Activated CD8-positive, alpha-beta memory T cell treated with anti-CD3 and anti-CD28 coated beads, Interleukin-2, amount 50 U/mL, for 48 hours (primary cell): ENCODE measurements around the gene CST9.
"Not testable (repeated sequence)": the region's sequence is repeated elsewhere in the genome, so short reads cannot be mapped to it uniquely, and the experiment has no call there.

Experiments used
- DNase-seq: peaks from one replicate; pipeline ENCODE4 v3.0.0-alpha.2; 2020

The CST9 gene

DNA sequence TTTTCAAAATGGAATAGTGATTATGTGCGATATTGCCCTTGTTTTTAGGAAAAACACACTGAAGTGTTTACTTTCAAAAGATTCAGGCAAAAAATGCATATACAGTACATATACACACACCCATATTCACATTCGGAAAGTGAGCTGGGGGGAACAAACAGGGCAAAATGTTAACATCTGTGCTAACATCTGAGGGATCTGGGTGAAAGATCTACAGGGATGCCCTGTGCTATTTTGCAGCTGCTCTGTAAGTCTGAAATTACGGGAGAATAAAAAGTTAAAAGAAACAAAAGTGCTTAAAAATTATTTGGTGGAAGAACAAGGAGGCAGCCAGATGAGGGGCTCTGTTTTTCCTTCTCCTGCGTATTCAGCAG is 31.2 kb upstream of the CST9 start:
- no peak for DNase-seq

DNA sequence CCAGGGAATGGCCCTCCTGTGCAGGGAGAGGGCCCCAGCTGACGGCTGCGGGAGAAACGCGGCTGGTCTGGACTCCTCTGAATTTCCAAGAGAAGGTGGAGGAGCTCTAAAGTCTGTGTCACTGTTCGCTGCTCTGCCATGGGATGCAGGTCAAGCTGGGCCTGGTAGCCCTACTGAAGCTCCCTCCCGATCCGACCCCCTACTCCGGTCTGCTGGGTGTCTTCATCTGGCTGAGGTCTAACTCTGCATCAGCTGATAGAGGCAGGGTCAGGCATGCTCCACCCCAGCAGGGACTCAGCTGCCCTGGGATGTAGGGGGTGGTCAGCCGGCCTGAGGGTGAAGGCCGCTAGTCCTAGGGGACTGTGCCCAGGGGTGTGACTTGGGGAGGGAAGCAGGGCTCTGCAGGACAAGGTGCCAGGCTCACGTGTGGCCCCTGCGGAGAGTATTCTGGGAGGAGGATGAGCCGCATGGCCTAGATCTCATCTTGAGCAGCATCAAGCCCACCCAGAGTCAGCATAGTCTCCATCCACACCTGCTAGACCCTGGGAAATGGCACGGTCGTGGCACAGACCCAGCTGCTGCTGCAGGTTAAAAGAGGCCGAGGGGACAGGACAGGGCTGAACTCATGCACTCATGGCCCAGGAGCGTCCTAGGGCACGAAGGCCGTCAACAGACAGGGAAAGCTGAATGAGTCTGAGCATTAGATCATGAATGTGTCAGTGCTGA is 30.6 kb upstream of the CST9 start:
- DNase-seq: no peak

DNA sequence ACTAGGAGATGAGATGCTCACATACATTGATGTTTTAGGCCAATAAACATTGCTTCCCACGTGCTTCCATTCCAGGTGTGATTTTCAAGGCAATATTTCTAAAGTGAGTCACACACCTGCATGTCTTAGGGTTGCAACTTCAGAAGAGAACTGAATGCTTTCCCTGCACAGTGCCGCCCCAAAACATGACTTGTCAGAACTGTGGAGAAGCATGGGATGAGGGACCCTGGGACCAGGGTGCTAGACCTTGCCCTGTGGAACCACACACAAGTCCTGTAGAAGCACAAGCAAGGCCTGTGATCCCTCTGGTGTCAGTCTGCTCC is 30.0 kb upstream of the CST9 start:
- DNase-seq: not testable (repeated sequence)

DNA sequence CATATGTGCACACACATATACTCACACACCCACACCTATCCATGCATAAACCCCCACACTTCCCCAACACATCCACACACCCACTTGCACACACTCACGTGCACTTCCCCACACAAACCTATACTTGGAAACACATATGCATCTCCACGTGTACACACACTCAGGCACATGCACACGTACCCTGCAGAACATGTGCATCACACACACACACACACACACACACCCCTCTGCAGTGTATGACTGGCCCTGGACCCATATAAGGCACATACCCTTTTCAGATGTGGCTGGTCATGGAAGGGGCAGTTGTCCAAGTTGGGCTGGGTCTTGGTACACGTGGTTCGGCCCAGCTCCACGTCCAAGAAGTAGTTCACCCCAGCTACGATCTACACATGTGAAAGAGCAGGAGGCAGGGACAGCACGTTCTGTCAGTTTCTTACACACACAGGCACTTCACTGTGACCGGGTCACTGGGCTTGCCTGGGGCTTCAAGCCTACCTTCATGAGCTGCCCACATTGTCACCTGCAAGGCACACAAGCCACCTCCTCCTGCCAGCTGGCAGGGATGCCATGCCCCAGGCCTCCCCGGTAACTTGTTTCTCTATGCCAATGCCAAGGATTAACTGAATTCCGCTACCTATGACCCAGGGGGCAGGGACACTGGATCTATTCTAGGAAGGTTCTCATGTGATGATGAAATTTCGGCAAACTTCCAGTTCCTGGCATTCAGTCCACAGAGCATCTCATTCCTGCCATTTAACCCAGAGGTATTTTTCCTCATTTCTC is 29.5 kb upstream of the CST9 start:
- DNase-seq: no peak

DNA sequence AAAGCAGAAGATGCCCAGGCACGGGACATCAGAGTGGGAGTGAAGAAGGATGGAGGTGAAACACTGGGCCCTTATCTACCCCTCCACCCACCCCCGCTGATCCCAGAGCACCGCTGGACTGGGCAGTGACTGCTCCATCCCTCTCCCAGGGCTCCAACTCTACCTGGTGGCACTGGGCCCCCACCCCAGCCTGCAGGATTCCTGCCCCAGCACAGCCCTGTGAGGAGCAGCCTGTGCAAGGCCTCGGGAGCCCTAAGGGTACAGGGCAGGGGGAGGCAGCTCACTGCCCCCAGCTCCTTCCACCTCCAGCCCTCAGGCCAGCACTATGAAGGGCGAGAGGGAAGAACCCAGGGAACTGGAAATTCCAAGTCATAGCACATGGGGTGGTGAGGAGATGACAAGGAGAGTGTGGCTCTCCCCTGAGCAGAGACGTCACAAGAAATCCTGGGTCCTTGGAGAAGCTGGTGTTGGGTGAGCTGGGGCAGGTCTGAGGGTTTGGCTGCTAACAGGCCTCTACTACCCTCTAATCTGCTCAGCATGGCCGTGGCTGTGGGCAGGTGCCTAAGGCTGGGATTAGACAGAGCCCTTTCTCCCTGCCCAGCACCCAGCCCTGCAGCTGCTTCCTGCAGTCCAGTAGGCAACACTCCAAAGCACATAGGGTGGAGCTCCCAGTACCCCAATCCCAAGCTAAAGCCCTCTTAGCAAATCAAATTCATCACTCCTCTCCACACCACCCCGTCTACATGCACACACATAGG is 28.5 kb upstream of the CST9 start:
- DNase-seq: no peak

DNA sequence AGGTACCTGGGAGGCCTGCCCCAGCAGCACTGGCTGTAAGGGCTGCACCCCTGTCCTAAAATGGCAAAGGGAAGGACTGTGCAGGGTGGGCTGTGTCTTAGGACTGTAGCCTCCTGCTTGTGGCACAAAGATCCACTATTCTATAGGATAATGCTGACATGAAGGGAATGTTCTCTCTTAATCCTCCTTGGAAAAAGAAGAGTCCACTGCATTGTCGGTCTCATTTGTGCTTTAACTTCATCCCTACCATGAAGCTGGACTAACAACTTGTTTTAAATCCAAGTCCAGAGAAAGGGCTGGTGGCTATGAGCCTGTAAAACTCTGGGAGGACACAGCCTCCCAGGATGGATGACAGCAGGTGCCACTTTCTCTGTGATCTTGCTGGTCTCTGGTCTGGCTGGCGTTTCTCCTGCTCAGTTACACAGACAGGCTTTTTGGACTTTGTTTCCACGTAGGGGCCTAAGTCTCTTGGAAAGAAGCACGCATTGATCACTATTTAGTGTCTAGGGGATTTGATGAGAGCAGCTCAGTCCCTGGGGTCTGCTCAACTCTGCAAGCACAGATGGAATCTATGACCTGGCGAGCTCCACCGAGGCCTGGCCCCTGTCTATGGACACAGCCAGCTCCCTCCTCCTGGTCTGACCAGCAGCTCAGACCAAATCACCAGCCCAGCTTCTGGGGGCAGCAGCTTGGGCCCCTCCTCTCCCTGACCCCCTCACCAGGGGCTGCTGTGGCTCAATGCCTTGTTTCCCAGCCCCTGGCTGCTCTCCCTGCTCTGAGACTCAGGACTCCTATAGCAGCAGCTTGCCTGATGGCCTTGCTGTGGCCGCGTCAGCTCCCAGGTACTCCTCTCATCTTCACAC is 27.2 kb upstream of the CST9 start:
- DNase-seq: no peak

DNA sequence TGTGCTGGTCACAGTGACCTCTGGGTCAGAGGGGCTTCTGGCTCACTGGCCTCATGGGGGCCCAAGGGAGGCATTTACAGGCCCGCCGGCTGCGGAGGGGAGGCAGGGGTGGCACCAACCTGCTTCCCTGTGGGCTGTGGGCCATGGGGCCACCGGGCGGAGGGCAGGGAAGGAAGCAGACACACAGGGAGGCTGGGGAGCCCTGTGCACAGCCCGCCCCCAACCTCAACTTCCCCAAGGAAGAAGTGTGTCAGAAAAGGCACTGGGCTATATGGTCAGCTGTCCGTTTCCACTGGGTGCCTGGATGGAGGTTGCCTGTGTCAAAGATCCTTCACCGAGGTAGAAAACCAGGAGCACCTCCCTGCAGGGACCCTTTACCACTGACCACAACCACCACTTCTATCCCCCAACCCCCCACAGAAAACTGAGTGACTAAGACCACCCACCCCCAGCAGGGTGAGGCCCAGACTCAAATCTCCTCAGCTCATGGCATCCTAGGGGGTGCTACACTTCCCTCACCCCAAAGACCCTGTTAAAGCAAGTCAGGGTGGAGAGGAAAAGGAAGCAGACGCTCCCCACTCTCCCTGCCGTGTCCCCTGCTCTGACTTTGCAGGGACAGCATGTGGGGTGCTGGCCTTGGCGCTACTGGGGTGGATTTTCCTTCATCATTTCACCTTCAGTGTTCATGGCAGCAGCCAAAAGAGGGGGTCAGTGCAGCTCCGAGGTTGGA is 26.4 kb upstream of the CST9 start:
- DNase-seq: no peak

DNA sequence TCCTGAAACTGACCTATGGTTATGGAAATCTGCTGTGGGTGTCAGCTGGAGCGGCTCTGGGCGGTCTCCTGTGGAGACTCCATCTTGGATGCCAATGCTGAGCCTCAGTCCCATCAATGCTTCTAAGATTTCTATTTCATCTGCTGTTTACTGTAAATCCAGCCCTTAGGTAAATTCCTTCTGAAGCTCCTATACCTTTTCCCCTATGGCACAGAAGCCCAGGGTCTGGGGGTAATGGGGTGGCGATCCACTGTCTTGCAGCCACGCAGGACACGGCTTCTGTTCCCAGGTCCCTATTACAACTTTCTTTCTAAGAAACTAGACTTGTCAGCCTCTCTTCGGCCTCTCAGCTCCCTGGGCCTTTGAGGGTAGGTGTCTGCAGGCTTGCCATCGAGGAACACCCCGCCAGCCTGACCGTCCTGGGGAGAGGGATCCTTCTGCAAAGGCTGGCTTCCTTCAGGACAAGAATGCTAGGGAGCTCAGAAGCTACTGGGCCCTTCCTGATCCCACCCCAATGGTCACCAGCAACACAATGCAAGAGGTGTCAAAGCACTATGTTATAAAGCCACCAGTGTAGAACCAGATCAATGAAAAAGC is 25.6 kb upstream of the CST9 start:
- no peak for DNase-seq

DNA sequence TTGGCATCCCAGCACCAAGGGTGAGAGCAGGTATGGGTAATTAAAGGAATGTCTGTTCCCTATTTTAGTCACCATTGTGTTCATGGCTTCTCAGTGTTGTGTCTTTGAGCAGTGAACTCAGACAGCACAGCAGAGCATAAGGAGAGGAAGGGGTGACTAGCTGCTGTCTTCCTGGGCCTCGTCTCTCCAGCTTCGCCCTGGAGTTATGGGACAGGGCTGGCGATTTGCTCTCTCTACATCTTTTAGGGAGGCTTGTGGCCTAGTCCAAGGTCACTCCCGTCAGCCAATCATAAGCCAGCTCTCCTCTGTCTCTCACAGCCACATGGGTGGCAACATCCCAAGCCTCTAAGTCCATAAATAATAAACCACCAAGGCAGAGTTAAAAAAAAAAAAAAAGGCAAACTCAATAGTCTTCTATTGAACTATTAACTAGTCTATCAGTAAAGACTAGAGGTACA is 24.7 kb upstream of the CST9 start:
- DNase-seq: no peak

DNA sequence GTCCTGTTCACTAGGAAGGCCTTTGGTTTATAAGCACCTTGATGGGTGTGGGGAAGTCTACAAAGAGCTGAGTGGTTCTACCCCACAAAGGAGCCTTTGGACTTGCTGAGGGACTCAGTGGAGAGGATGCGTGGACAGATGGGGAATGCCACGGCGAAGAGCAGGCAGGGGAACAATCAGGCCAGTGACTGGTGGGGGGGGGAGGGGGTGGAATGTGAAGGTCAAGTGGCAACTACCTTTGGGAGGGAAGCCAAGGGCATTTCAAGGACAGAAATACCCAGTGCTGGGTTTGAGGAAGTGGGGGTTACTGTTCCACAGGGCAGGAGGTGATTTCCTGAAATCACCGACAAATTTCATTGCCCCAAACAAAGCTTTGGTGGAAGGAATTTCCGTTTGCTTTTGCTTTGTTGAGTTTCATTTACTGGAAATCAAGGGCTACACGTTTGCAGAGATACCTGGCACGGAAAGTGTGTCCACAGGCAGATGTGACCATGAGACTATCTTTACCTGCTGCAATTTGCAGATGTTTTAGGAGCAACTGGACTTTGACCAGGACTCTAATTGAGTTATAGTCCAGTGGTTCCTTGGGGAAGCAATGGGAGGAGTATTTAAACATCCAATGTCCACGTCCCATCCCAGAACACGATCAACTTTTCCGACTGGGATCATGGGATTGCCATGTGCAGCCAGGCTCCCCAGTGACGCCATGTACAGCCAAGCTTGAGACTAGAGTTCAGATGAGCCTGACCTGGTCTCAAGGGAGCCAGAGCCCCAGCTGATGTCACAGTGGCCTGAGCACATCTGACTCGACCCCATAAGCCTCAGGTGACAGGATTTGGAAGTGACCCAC is 24.1 kb upstream of the CST9 start:
- no peak for DNase-seq

DNA sequence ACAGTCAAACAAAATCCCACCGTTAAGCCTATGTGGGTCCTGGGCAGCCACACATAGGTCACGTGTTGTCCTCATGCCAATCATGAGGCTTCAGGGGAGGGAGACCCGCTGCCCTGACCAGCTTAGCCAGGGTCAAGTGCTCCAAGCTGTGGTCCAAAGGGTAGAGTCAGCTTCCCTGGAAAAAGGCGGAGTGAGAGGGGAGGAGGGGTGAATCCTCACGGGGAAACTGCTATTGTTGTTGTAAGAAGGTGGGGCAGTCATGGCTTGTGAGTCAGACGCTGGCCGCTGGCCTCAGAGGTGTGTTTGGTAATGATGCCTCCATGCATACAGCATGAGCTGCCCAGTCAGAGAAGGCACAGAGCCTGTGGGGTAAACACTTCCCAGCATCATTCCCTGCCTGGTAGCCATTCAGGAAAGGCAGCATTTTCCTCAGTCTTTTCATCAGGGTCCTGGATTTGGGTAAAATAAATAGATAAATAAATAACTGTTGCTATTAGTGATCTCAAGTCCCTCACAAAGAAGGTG is 23.4 kb upstream of the CST9 start:
- no peak for DNase-seq

DNA sequence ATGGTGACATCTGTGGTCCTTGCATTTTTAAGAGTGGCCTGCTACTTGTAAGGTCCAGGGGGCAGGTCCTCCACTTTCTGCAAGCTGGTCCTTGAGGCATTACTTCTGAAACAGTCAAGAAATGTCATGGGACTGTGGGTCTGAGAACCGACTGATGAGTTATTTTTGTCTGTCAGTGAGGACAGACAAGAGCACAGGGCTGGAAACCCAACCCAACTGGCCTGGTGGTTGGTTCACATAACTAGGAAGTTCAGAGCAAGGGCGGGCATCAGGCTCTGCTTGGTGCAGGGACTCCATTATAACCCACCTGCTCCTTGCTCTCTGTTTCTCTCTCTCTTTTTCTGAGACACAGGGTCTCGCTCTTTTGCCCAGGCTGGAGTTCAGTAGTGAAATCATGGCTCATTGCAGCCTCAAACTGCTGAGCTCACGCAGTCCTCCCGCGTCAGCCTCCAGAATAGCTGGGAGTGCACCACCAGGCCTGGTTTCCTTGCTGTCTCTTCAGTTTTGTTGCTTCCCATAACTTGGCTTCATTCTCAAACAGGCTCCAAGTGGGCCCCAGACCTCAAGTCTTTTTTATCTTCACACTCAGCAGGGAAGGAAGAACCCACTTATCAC is 22.8 kb upstream of the CST9 start:
- DNase-seq: no peak

DNA sequence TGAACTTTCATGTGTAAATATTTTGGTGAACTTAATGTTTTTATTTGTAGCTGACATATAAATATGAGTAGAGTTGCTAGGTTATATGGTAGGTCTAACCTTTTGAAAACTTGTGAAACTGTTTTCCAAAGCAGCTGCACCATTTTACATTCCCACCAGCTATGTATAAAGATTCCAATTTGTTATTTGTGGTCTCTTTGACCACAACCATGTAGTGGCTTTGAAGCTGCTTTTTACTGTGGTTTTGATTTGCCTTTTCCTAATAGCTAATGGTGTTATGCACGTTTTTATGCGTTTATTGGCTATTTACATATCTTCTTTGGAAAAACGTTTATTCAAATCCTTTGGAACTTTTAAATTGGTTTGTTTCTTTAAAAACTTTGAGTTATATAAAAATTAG is 21.8 kb upstream of the CST9 start:
- no peak for DNase-seq

DNA sequence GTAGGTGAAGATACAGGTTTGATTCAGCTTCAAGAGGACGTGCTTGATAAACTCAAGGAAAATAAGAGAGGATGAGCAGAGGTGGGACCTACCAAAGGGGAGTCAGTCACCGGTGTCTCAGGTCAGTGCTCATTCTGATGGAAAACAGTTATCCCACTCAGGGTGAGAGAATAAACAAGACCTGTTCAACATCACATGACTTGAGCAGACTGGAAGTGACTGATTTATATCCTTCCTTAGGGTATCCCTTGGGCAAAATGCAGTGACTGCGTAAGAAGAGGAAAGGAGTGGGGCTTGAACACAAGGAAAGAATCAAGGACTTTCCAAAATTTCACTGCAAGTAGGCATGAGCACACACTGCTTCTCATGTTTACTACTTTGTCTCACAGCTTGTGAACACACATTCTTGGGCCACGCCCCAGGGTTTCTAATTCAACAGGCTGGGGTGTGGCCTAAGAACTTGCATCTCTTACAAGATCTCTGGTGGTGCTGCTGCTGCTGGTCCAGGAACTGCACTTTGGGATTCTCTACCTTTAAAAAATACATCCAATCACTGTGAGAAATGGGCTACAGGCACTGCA is 20.4 kb upstream of the CST9 start:
- DNase-seq: no peak

DNA sequence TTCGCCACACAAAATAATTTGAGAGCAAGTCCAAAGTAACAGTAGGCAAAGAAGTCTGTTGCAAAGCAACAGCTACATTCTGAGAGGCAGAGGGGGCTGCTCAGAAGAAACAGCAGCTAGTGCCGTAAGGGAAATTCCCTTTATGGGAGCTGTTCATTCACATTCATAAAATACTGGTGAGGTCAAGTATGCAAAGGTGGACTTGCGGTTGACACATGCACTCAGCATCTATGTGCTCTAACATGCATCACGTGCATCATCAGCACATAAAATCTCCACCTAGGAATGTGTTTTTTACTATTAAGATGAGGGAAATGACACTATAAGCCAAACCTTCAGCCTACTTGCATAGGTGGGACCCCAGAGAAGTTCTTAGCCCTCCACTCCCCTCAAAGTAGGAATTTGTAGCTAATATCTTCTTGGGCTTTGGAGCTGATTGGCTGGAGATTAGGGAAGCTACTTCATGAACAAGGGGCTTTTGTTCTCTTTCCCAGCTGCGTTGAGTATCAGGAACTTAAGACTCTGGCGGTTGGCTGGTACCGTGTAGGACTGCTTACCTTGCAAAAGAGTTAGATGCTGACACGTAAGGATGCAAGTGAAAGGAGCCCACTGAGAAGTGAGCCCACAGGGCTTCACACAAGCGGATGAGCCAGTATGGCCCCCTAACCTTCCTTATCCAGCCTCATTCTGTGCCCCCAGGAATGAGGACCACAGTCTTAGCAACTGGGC is 19.7 kb upstream of the CST9 start:
- DNase-seq: no peak

DNA sequence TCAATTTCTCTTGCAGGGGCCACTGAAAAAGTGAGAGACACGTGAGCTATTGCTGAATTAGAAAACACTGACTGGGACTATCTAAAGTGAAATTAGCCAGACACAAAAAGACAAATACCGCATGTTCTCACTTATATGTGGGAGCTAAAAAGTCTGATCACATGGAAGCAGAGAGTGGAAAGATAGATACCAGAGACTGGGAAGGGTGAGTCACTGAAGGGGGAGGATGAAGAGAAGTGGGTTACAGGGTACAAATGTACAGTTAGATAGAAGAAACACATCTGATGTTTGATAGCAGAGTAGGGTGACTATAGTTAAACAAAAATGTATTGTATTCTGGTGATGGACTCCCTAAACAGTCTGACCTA is 18.6 kb upstream of the CST9 start:
- DNase-seq: no peak

DNA sequence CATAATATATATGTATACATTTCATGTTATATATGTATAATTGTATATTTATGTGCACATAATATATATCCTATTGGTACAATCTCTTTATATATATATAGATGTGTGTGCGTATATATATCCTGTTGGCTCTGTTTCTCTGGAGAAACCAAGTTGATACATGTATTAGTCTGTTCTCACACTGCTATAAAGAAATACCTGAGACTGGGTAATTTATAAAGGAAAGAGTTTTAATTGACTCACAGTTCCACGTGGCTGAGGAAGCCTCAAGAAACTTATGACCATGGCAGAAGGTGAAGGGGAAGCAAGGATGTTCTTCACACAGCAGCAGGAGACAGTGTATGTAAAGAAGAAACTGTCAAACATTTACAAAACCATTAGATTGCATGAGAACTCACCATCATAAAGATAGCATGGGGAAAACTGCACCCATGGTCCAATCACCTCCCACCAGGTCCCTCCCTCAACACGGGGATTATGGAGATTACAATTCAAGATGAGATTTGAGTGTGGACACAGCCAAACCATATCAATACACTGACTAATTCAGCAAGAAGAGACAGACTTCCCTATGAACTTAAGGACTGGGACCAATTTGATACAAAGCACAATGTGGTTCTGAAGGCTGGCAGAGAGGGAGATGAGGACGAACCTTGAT is 18.1 kb upstream of the CST9 start:
- no peak for DNase-seq

DNA sequence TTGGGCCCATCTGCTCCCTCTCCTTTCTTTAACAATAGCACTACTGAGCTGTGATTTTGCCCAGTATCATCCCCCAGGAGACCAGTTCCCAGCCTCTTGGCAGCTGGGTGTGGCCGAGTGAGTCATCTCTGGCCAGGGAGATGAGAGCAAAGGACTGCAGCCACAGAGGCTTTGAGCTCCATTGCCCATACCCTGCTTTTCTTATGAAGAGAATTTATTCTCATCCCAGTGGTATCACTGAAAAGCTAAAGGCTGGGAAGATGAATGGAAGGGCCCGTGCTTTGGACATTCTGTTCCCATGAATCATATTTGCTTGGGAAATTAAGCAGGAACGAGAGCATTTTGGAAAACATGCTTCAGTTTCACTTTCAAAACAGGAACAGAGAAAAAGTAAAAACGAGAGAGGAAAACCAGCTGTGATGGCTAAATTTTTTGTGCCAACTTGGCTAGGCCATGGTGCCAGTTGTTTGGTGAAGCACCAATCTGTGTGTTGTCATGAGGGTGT is 17.2 kb upstream of the CST9 start:
- no peak for DNase-seq
